ENCODE data around the gene GUCY1A1.

- TF ChIP-seq CTCF (IDR thresholded peaks at IDR 0.05) (no peak), POLR2A (IDR thresholded peaks at IDR 0.05) (no peak)
Measured at GRCh38 chr4:155660436-155660835, 6.2 kb upstream of the GUCY1A1 start.
